GM23338 (cell line): ENCODE results near the gene FAM234A.

Source experiments
- EZH2phosphoT487 ChIP-seq: fragments of 200-600 bp; sonication (generic); IDR thresholded peaks from one replicate; pipeline ENCODE4 v1.8.1; 2018; ENCODE audit warnings: antibody characterized with exemption; ENCODE audit not compliant: unreplicated experiment
- TF ChIP-seq, protein P1 (sequence below), 2 experiments: fragments of 200-600 bp in 1 of 2; sonication (generic) in 1 of 2; conservative IDR thresholded peaks; 2 replicates each; pipeline versions ENCODE4 v1.5.1 to v1.6.1; 2016 to 2017; ENCODE audit warnings: antibody characterized with exemption in 2 of 2, low read depth in 2 of 2, mild to moderate bottlenecking in 2 of 2, moderate library complexity in 1 of 2

DNA sequence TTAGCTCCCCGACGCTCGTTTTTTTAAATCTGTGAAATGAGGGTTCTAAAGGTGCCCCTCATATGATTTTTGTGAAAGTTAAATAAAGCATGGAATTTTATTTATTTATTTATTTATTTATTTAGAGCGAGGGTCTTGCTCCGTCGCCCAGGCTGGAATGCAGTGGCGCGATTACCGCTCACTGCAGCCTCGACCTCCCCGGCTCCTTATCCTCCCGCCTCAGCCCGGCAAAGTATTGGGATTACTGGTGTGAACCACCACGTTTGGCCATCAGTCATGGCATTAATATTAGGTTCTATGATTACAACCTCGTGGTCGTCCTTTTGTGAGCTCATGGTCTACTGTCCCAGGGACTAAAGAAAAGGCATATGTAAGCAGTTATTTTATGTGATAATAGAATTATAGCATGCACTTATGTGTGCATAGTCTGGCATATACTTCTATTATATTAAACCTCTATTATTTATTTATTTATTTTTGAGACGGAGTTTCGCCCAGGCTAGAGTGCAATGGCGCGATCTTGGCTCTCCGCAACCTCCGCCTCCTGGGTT lies 4.8 kb upstream of the FAM234A start:
- no peak for TF ChIP-seq EZH2phosphoT487
- TF ChIP-seq, protein P1, sequence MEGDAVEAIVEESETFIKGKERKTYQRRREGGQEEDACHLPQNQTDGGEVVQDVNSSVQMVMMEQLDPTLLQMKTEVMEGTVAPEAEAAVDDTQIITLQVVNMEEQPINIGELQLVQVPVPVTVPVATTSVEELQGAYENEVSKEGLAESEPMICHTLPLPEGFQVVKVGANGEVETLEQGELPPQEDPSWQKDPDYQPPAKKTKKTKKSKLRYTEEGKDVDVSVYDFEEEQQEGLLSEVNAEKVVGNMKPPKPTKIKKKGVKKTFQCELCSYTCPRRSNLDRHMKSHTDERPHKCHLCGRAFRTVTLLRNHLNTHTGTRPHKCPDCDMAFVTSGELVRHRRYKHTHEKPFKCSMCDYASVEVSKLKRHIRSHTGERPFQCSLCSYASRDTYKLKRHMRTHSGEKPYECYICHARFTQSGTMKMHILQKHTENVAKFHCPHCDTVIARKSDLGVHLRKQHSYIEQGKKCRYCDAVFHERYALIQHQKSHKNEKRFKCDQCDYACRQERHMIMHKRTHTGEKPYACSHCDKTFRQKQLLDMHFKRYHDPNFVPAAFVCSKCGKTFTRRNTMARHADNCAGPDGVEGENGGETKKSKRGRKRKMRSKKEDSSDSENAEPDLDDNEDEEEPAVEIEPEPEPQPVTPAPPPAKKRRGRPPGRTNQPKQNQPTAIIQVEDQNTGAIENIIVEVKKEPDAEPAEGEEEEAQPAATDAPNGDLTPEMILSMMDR (conservative IDR thresholded peaks at IDR 0.05; ENCODE audit: low read depth in 2 of 2): no peak
